Effector memory CD8-positive, alpha-beta T cell (primary cell): ENCODE data around the gene DIP2B.
"Not testable (repeated sequence)": the region's sequence is repeated elsewhere in the genome, so short reads cannot be mapped to it uniquely, and the experiment has no call there.

ENCODE experiments used
- ATAC-seq: fragments of 150-1000 bp; cut with Tn5 transposase; replicated peaks from 2 replicates; pipeline ENCODE4 v1.10.0; 2021; ENCODE audit warnings: mild to moderate bottlenecking, moderate library complexity
- DNase-seq, 3 experiments: peaks; one replicate each; pipeline ENCODE4 v3.0.0; 2021
- H3K27ac Mint-ChIP-seq, 2 donors: one replicate each; pipeline ENCODE4 v1.8.0; 2022; ENCODE audit warnings: mild to moderate bottlenecking in 2 of 2, mixed read lengths in 2 of 2, moderate library complexity in 2 of 2
- H3K27me3 Mint-ChIP-seq, 2 donors: one replicate each; pipeline ENCODE4 v1.8.0; 2022; ENCODE audit warnings: mixed read lengths in 2 of 2
- H3K36me3 Mint-ChIP-seq: one replicate; pipeline ENCODE4 v1.8.0; 2022; ENCODE audit warnings: mild to moderate bottlenecking, moderate library complexity, mixed read lengths; ENCODE audit not compliant: insufficient read depth
- H3K4me1 Mint-ChIP-seq, 2 donors: one replicate each; pipeline ENCODE4 v1.8.0; 2022; ENCODE audit warnings: low read depth in 2 of 2, mixed read lengths in 2 of 2
- H3K4me3 Mint-ChIP-seq, 2 donors: one replicate each; pipeline ENCODE4 v1.8.0; 2022; ENCODE audit warnings: mild to moderate bottlenecking in 2 of 2, mixed read lengths in 2 of 2, moderate library complexity in 2 of 2
- H3K9me3 Mint-ChIP-seq, 2 donors: one replicate each; pipeline ENCODE4 v1.8.0; 2022; ENCODE audit warnings: mixed read lengths in 2 of 2

DIP2B gene

GRCh38 chr12:50661300-50662115 lies 156.7 kb downstream of the DIP2B start:
- DNase-seq (no peak), ATAC-seq (no peak)
- Mint-ChIP-seq H3K4me1 (no peaks in the 10 kb centered on the region), H3K27me3 (no peaks in the 10 kb centered on the region), H3K9me3 (no peaks in the 10 kb centered on the region), H3K4me3 (no peak overlapping the region), H3K27ac (no peak overlapping the region), H3K36me3 (peaks cover 4% of the 10 kb centered on the region)

GRCh38 chr12:50662116-50662510 lies 157.3 kb downstream of the DIP2B start:
- ATAC-seq (no peak), DNase-seq (no peak)
- no peaks in the 10 kb centered on the region for H3K9me3 Mint-ChIP-seq
- no peak overlapping the region for H3K4me3 Mint-ChIP-seq
- no peaks in the 10 kb centered on the region for H3K4me1 Mint-ChIP-seq
- no peak overlapping the region for H3K27ac Mint-ChIP-seq
- H3K36me3 Mint-ChIP-seq, result peaks cover 4% of the 10 kb centered on the region
- no peaks in the 10 kb centered on the region for H3K27me3 Mint-ChIP-seq

DNA sequence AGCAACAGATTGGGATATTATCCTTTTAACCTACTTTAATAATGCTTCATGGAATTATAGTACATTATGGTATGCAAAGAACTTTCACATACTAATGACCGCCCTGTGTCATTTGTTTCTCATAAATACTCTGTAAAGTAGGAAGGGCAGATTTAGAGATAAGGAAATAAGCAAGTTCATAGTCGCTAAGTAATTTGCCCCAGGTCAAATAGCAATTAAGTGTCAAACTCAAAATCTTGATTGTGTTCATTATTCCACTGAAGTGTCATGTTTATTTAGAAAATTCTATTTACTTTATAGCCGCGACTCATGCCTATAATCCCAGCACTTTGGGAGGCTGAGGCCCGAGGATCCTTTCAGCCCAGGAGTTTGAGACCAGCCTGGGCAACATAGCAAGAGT lies 160.4 kb downstream of the DIP2B start:
- DNase-seq, result no peak
- no peak overlapping the region for H3K27ac Mint-ChIP-seq
- peaks cover 10% of the 10 kb centered on the region for H3K36me3 Mint-ChIP-seq
- H3K4me1 Mint-ChIP-seq, result no peaks in the 10 kb centered on the region
- no peak for ATAC-seq
- no peaks in the 10 kb centered on the region for H3K27me3 Mint-ChIP-seq
- no peaks in the 10 kb centered on the region for H3K9me3 Mint-ChIP-seq
- no peak overlapping the region for H3K4me3 Mint-ChIP-seq

GRCh38 chr12:50665609-50666008 lies 160.8 kb downstream of the DIP2B start:
- H3K4me1 Mint-ChIP-seq, result no peaks in the 10 kb centered on the region
- H3K27ac Mint-ChIP-seq, result no peak overlapping the region
- H3K9me3 Mint-ChIP-seq, result no peaks in the 10 kb centered on the region
- peaks cover 10% of the 10 kb centered on the region for H3K36me3 Mint-ChIP-seq
- DNase-seq (no peak), ATAC-seq (no peak)
- H3K27me3 Mint-ChIP-seq, result no peaks in the 10 kb centered on the region
- H3K4me3 Mint-ChIP-seq, result no peak overlapping the region

GRCh38 chr12:50666023-50666422 lies 161.2 kb downstream of the DIP2B start:
- peaks cover 10% of the 10 kb centered on the region for H3K36me3 Mint-ChIP-seq
- H3K4me3 Mint-ChIP-seq, result no peak overlapping the region
- H3K27me3 Mint-ChIP-seq, result no peaks in the 10 kb centered on the region
- ATAC-seq (no peak), DNase-seq (no peak)
- H3K27ac Mint-ChIP-seq, result no peak overlapping the region
- no peaks in the 10 kb centered on the region for H3K4me1 Mint-ChIP-seq
- H3K9me3 Mint-ChIP-seq, result no peaks in the 10 kb centered on the region

DNA sequence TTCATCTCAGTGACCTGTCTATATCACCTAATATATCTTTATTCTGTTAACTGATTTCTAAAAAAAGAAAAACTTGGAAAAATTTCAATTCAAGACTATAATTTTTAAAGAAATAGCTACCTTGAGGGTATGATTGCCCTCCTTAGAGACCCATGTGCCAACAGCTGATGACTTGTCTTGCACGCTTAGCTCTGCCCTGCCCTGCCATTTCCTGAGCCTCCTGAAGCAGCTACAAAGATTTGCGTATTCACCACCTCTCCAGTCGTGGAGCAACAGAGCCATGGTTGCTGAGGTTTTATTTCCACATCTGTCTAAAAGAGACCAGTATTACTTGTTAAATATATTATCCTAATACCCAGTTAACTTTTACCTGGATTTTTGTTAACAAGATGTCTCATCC lies 167.4 kb downstream of the DIP2B start:
- H3K36me3 Mint-ChIP-seq, result peaks cover 23% of the 10 kb centered on the region
- no peak overlapping the region for H3K4me3 Mint-ChIP-seq
- DNase-seq (no peak), ATAC-seq (no peak)
- H3K9me3 Mint-ChIP-seq, result no peaks in the 10 kb centered on the region
- no peak overlapping the region for H3K27ac Mint-ChIP-seq
- H3K27me3 Mint-ChIP-seq, result no peaks in the 10 kb centered on the region
- H3K4me1 Mint-ChIP-seq, result no peaks in the 10 kb centered on the region

- Mint-ChIP-seq H3K4me3 (no peak overlapping the region), H3K36me3 (peaks cover 46% of the 10 kb centered on the region), H3K9me3 (no peaks in the 10 kb centered on the region), H3K27me3 (no peaks in the 10 kb centered on the region), H3K4me1 (no peaks in the 10 kb centered on the region), H3K27ac (peak overlapping the region in 1 of 2 donors; percentile 6)
- no peak for ATAC-seq
- no peak for DNase-seq
Measured at GRCh38 chr12:50676756-50677155, 172.0 kb downstream of the DIP2B start.

DNA sequence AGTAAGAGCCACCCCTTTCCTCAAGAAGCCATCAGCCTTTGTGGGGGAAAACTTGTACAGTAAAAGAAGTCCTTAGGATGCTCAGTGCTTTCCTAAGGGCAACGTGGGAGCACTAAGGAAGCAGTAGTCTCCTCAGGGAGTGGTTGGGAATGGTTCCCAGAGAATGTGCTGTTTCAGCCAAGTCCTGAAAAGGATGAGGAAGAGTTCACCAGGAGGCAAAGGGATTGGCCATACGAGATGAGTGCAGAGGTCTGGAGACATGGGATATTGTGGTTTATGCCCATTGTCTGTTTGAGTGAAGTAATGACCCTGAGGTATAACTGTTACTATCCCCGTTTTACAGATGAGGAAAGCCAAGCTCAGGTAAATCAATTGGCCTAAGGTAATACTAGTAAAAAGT lies 173.1 kb downstream of the DIP2B start:
- ATAC-seq (no peak), DNase-seq (no peak)
- H3K27ac Mint-ChIP-seq, result no peak overlapping the region
- no peaks in the 10 kb centered on the region for H3K27me3 Mint-ChIP-seq
- no peaks in the 10 kb centered on the region for H3K4me1 Mint-ChIP-seq
- peaks cover 46% of the 10 kb centered on the region for H3K36me3 Mint-ChIP-seq
- no peak overlapping the region for H3K4me3 Mint-ChIP-seq
- H3K9me3 Mint-ChIP-seq, result no peaks in the 10 kb centered on the region

DNA sequence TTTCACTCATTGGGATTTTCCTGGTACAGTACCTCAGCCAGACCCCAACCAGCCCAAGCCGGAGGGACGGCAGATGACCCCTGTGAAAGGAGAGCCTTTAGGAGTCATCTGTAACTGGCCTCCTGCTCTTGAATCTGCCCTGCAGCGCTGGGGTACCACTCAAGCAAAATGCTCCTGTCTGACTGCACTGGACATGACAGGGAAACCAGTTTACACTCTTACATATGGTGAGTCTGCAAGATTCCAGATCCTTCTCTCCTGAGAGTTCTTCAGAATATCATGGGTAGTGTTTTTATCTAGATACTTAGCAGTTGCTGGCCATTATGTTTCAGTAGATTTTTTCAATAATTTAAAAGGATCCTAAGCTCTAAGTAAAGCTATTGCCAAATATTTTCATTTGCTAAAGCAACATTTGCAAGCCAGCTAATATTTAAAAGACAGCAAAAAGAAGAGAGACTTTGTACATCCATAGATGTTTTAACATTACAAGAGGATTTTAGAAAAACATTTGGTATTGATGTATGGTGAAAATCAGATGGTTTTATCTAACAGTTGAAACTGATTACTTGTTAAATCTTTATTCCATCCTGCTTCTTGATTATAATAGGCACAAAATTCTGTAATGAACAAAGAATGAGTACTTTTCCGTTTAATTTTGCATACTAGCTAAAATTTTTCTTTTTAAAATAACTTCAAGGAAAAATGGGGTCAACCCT lies 174.0 kb downstream of the DIP2B start:
- Mint-ChIP-seq H3K27ac (no peak overlapping the region), H3K9me3 (no peaks in the 10 kb centered on the region), H3K27me3 (no peaks in the 10 kb centered on the region), H3K4me3 (no peak overlapping the region), H3K36me3 (peaks cover 42% of the 10 kb centered on the region), H3K4me1 (no peaks in the 10 kb centered on the region)
- ATAC-seq, result no peak
- DNase-seq, result no peak

DNA sequence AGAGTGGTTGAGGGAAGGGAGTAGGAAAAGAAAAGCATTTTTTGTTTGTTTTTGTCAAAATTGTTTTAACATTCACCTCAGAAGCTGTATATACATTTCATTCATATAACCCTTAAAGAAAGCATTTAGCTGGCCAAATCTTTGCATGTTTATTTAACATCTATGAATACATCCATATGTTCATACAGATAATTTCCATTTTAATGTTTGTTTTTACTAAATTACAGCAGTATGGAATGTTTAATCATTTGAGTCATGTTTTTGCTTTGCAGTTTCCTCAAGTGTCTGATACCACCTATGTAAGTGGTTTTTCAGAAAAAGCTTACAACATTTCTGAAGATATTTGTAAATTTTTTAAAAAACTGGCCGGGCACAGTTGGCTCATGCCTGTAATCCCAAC lies 174.8 kb downstream of the DIP2B start:
- Mint-ChIP-seq H3K4me3 (no peak overlapping the region), H3K9me3 (no peaks in the 10 kb centered on the region), H3K4me1 (no peaks in the 10 kb centered on the region), H3K36me3 (peaks cover 45% of the 10 kb centered on the region), H3K27ac (no peak overlapping the region), H3K27me3 (no peaks in the 10 kb centered on the region)
- ATAC-seq (no peak), DNase-seq (no peak)

GRCh38 chr12:50681064-50681463 lies 176.3 kb downstream of the DIP2B start:
- not testable (repeated sequence) for DNase-seq, H3K9me3 Mint-ChIP-seq, H3K4me3 Mint-ChIP-seq, H3K27ac Mint-ChIP-seq, H3K27me3 Mint-ChIP-seq, H3K4me1 Mint-ChIP-seq, ATAC-seq
- peaks cover 38% of the 10 kb centered on the region for H3K36me3 Mint-ChIP-seq

DNA sequence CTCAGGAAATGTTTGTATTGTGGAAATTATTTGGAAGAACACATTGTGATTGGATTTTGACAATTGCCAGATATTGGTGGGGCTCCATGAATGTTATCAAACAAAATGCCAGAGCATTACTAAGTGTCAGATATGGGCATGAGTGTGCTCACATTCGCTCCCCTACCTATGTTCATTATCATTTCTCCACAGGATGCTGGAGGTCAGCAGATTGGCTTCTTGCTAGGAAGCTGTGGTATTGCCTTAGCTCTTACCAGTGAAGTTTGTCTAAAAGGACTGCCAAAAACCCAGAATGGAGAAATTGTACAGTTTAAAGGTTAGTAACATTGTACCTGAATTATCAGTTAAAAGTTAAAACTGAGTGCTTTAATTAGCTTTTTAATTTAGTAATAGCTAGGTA lies 180.9 kb downstream of the DIP2B start:
- H3K36me3 Mint-ChIP-seq, result peaks cover 23% of the 10 kb centered on the region
- H3K4me1 Mint-ChIP-seq, result no peaks in the 10 kb centered on the region
- DNase-seq, result no peak
- no peak overlapping the region for H3K27ac Mint-ChIP-seq
- H3K9me3 Mint-ChIP-seq, result no peaks in the 10 kb centered on the region
- no peaks in the 10 kb centered on the region for H3K27me3 Mint-ChIP-seq
- no peak for ATAC-seq
- H3K4me3 Mint-ChIP-seq, result no peak overlapping the region

DNA sequence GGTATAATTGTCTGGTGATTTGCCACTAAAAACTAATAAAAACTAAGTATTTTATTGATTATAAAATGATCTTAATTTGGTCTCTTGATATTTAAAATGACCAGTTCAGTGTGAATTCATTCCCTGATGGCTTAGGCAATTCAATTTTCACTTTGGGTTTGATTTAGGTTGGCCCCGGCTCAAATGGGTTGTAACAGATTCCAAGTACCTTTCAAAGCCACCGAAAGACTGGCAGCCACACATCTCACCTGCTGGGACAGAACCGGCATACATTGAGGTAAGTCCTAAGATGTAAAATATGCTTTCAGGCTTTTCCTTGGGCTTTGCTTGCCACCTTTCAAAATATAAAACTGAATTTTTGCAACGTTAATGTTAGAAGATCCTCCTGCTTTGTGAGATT lies 181.6 kb downstream of the DIP2B start:
- peaks cover 20% of the 10 kb centered on the region for H3K36me3 Mint-ChIP-seq
- no peak overlapping the region for H3K27ac Mint-ChIP-seq
- DNase-seq, result no peak
- ATAC-seq, result no peak
- no peak overlapping the region for H3K4me3 Mint-ChIP-seq
- H3K27me3 Mint-ChIP-seq, result no peaks in the 10 kb centered on the region
- H3K9me3 Mint-ChIP-seq, result no peaks in the 10 kb centered on the region
- no peaks in the 10 kb centered on the region for H3K4me1 Mint-ChIP-seq

DNA sequence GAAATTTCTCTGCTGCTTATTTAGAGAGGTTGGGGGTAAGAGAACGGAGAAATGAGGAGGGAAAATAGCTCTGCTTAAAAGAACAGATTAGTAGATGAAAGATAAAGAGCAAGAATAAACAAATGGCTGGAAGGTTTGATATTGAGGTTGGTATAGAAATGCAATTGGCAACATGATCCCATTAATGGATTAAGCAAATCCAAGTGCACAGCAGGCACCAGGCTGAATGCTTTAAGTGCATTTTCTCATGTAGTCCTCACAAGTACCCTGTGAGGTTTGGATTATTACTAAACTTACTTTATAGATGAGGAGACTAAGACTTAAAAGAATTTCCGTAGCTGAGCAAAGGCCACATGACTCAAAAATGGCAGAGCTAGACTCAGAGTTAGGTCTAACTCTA lies 182.2 kb downstream of the DIP2B start:
- Mint-ChIP-seq H3K36me3 (peaks cover 21% of the 10 kb centered on the region), H3K27me3 (no peaks in the 10 kb centered on the region), H3K4me3 (no peak overlapping the region), H3K27ac (no peak overlapping the region), H3K4me1 (no peaks in the 10 kb centered on the region), H3K9me3 (no peaks in the 10 kb centered on the region)
- ATAC-seq (no peak), DNase-seq (no peak)
